HAP-1 (cell line): Measurements from ENCODE around the gene MTX1.

Source experiments
- DNase-seq, 2 experiments: peaks; one replicate each; pipeline ENCODE4 v3.0.0-alpha.2; 2016 to 2020; ENCODE audit warnings: low spot score in 2 of 2
- H3K27me3 ChIP-seq: fragments of 250-450 bp; sonication (Bioruptor Pico); 2 replicates; pipeline ENCODE4 v1.5.1; 2020; ENCODE audit warnings: low read depth, mild to moderate bottlenecking, moderate library complexity
- H3K36me3 ChIP-seq: fragments of 250-450 bp; sonication (Bioruptor Pico); replicated peaks from 2 replicates; pipeline ENCODE4 v1.5.1; 2020; ENCODE audit warnings: mild to moderate bottlenecking
- H3K4me1 ChIP-seq: fragments of 250-450 bp; sonication (Bioruptor Pico); 2 replicates; pipeline ENCODE4 v1.5.1; 2020; ENCODE audit warnings: mild to moderate bottlenecking
- H3K4me3 ChIP-seq: fragments of 250-450 bp; sonication (Bioruptor Pico); 2 replicates; pipeline ENCODE4 v1.5.1; 2020; ENCODE audit warnings: mild to moderate bottlenecking, moderate library complexity
- H3K9me3 ChIP-seq: fragments of 250-450 bp; sonication (Bioruptor Pico); 2 replicates; pipeline ENCODE4 v1.5.1; 2020; ENCODE audit warnings: mild to moderate bottlenecking, moderate library complexity
- in situ Hi-C: fragments of 300-500 bp; cut with MboI; formaldehyde crosslinking; loops from 3 replicates; pipeline ENCODE4 v1.14.3; 2020; ENCODE audit warnings: low sequenced_read_pairs, inconsistent platforms, mixed read lengths

MTX1 gene

GRCh38 chr1:155177918-155178281 lies 30.6 kb upstream of the MTX1 start:
- H3K4me1 ChIP-seq, result no peaks in the 10 kb centered on the region; the same call in 1 of the 2 replicates
- H3K36me3 ChIP-seq, result no peaks in the 10 kb centered on the region
- DNase-seq, result no peak
- no peaks in the 10 kb centered on the region for H3K27me3 ChIP-seq
- H3K9me3 ChIP-seq, result no peaks in the 10 kb centered on the region
- no peak overlapping the region for H3K4me3 ChIP-seq
- in situ Hi-C loops, result no loop called here

DNA sequence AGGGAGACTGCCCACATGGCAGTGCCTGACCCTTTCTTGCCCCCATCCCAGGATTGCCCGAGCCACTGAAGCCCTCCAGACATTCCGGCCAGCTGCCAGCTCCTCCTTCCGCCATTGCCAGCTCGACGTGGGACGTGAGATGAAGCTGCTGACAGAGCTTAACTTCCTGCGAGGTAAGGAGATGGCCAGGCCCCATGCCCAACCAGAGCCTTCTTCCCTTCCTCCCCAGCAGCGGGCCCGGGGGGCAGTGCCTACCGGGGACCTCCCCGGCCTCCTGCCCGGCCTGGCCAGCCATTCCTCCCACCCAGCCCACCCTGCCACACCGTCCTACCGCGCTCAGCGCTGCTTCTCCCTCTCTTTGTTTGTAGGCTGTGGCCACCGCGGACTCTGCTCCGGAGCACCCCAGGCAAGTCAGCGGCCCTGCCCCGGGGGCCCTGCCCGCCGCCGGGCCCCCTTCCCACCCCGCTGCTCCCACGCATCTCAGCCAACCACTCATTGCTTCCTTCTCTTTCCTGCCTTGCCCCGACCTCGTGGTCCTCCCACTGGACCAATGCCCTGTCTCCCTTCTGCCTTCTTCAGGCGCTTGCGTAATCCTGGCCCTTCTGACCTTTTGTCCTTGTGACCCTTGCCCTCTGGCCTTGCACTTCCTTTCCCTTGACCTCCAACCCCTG lies 29.9 kb upstream of the MTX1 start:
- Histone ChIP-seq H3K27me3 (peaks cover 5% of the 10 kb centered on the region), H3K4me1 (no peaks in the 10 kb centered on the region; the same call in 1 of the 2 replicates), H3K36me3 (no peaks in the 10 kb centered on the region), H3K4me3 (no peak overlapping the region), H3K9me3 (no peaks in the 10 kb centered on the region)
- DNase-seq, result peak in 1 of 2 experiments; percentile 3
- in situ Hi-C loops, result no loop called here

DNA sequence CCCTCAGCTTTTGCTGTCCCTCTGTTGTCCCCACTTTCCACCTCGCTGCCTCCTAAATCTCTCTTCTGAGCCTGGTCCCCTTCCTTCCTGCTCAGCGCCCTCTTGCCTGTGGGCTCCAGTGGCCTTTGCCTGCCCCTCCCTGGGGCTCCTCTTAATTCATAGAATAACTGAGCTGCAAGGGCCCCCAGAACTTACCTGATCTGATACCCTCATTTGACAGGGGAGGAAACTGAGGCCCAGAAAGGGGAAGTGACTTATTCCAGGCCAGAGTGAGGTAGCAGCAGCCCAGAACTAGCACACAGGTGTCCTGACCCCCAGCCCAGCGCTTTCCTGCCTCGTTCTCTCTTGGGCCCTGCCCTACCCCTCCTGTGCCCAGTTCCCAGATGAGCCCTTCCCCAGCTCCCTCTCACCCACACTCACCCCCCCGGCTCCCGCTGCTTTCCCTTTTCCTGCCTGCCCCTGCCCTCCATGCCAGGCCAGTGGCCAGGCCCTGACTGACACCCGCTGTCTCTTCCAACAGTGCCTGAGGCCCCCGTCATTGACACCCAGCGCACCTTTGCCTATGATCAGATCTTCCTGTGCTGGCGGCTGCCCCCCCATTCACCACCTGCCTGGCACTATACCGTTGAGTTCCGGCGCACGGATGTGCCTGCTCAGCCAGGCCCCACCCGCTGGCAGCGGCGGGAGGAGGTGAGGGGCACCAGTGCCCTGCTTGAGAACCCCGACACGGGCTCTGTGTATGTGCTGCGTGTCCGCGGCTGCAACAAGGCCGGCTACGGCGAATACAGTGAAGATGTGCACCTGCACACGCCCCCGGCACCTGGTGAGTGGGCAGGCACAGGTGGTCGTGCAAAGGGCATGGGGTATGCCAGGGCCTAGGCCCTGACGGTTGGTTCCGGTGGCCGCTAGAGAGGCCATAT lies 29.1 kb upstream of the MTX1 start:
- Histone ChIP-seq H3K9me3 (no peaks in the 10 kb centered on the region), H3K4me3 (no peak overlapping the region), H3K27me3 (peaks cover 5% of the 10 kb centered on the region), H3K4me1 (no peaks in the 10 kb centered on the region), H3K36me3 (no peaks in the 10 kb centered on the region)
- in situ Hi-C loops, result no loop called here
- peak in 1 of 2 experiments; percentile 8 for DNase-seq

DNA sequence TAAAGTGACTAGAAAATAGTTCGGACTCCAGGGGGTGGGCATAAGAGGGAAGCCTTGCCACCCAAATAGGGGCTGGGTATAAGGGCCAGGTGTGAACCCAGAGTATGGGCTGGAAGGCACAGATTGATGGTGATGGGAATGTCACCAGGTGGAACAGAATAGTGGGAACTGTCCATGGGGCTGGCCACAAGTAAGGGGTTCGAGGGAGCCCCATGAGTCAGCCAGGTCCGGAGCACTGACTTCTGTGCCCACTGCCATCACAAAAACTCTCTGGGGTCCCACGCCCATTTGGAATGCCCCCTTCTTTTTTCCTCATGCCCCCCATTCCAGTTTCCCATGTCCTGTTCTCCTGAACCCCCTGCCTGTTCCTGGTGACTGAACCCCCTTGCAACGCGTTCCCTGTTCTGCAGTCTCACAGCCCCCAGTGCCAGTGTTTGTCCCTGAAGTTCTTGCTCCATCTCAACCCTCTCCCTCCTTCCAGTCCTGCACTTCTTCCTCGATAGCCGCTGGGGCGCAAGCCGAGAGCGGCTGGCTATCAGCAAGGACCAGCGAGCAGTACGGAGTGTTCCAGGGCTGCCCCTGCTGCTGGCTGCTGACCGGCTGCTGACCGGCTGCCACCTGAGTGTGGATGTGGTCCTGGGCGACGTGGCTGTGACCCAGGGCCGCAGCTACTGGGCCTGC lies 27.0 kb upstream of the MTX1 start:
- no peak overlapping the region for H3K4me3 ChIP-seq
- no peak for DNase-seq
- in situ Hi-C loops, result no loop called here
- no peaks in the 10 kb centered on the region for H3K9me3 ChIP-seq
- H3K27me3 ChIP-seq, result peaks cover 5% of the 10 kb centered on the region
- no peaks in the 10 kb centered on the region for H3K36me3 ChIP-seq
- H3K4me1 ChIP-seq, result no peaks in the 10 kb centered on the region

DNA sequence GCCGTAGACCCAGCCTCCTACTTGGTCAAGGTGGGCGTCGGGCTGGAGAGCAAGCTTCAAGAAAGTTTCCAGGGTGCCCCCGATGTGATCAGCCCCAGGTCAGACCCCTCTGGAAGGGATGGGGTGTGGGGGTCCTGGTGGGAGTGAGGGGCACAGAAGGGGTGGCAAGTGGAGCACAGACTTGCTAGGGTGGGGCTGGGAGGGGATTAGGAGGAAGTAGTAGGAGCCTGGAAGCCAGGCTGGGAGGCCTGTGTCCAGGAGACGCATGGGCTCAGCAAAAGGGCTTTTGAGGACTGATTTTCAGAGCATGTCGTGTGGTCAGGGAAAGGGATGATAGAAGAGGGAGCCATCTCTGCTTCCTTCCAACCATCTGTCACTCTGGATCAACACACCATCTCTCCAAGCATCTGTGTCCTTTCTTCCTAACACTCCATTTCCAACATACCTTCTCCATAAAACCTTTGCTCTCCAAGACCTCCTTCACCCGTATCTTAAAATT lies 26.4 kb upstream of the MTX1 start:
- H3K27me3 ChIP-seq, result peaks cover 5% of the 10 kb centered on the region
- H3K4me3 ChIP-seq, result no peak overlapping the region
- in situ Hi-C loops, result no loop called here
- DNase-seq, result no peak
- H3K9me3 ChIP-seq, result no peaks in the 10 kb centered on the region
- no peaks in the 10 kb centered on the region for H3K4me1 ChIP-seq
- H3K36me3 ChIP-seq, result no peaks in the 10 kb centered on the region

DNA sequence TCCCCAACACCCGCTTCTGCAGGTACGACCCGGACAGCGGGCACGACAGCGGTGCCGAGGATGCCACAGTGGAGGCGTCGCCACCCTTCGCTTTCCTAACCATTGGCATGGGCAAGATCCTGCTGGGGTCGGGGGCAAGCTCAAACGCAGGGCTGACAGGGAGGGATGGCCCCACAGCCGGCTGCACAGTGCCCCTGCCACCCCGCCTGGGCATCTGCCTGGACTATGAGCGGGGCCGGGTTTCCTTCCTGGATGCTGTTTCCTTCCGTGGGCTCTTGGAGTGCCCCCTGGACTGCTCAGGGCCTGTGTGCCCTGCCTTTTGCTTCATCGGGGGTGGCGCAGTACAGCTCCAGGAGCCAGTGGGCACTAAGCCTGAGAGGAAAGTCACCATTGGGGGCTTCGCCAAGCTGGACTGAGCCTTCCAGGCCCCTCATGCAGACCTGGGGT lies 24.7 kb upstream of the MTX1 start:
- no peaks in the 10 kb centered on the region for H3K9me3 ChIP-seq
- H3K36me3 ChIP-seq, result no peaks in the 10 kb centered on the region
- in situ Hi-C loops, result no loop called here
- peaks cover 5% of the 10 kb centered on the region for H3K27me3 ChIP-seq
- H3K4me3 ChIP-seq, result no peak overlapping the region
- H3K4me1 ChIP-seq, result no peaks in the 10 kb centered on the region
- no peak for DNase-seq

- in situ Hi-C loops, result no loop called here
- H3K4me3 ChIP-seq, result no peak overlapping the region
- DNase-seq, result no peak
- H3K9me3 ChIP-seq, result no peaks in the 10 kb centered on the region
- H3K4me1 ChIP-seq, result no peaks in the 10 kb centered on the region
- H3K27me3 ChIP-seq, result peaks cover 5% of the 10 kb centered on the region
- no peaks in the 10 kb centered on the region for H3K36me3 ChIP-seq
Observed at GRCh38 chr1:155184351-155184811, 24.1 kb upstream of the MTX1 start.

- no peak overlapping the region for H3K4me3 ChIP-seq
- no peaks in the 10 kb centered on the region for H3K9me3 ChIP-seq
- H3K4me1 ChIP-seq, result no peaks in the 10 kb centered on the region
- peak in 1 of 2 experiments; percentile 8 for DNase-seq
- H3K36me3 ChIP-seq, result no peaks in the 10 kb centered on the region
- in situ Hi-C loops, result no loop called here
- peaks cover 5% of the 10 kb centered on the region for H3K27me3 ChIP-seq
Observed at GRCh38 chr1:155184835-155185782, 23.4 kb upstream of the MTX1 start.

GRCh38 chr1:155185783-155186066 lies 22.8 kb upstream of the MTX1 start:
- Histone ChIP-seq H3K9me3 (no peaks in the 10 kb centered on the region), H3K4me1 (no peaks in the 10 kb centered on the region), H3K27me3 (peaks cover 5% of the 10 kb centered on the region), H3K36me3 (no peaks in the 10 kb centered on the region), H3K4me3 (no peak overlapping the region)
- no peak for DNase-seq
- in situ Hi-C loops, result no loop called here

DNA sequence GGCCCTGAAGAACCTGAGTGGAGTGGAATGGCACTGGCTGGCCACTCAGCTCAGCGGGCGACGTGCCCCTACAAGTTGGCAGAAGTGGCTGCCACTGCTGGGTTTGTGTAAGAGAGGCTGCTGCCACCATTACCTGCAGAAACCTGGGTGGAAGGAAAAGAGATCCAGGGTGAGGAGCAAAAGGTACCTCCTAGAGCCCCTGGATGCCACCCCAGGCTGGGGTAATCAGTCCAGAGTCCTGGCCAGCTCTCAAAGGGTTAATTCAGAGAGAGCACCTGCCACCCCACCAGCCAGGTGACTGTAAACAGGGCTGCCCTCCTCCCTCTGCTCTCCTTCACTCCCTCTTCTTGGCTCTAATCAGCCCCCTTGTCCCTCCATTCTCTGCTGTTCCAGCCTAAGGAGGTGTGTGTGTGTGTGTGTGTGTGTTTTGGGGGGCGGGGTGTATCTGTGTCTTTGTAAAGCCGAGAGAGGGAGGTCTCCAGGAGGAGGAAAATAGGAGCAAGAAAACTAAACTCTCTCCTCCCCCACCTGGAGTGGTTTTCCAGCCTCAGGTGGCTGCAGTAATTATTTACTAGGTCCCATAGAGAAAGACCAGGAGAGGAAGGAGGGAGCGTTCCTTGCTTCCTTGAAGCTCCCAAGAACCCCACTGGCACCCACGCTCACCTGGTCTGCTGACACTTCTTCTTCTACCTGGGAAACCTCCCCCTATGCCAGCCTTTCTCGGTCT lies 22.3 kb upstream of the MTX1 start:
- Histone ChIP-seq H3K27me3 (peaks cover 5% of the 10 kb centered on the region), H3K4me1 (no peaks in the 10 kb centered on the region), H3K4me3 (no peak overlapping the region), H3K9me3 (no peaks in the 10 kb centered on the region), H3K36me3 (no peaks in the 10 kb centered on the region)
- in situ Hi-C loops, result no loop called here
- DNase-seq, result no peak

- Histone ChIP-seq H3K4me3 (no peak overlapping the region), H3K9me3 (no peaks in the 10 kb centered on the region), H3K36me3 (no peaks in the 10 kb centered on the region), H3K4me1 (no peaks in the 10 kb centered on the region), H3K27me3 (peaks cover 5% of the 10 kb centered on the region)
- in situ Hi-C loops, result no loop called here
- no peak for DNase-seq
Observed at GRCh38 chr1:155186794-155187455, 21.6 kb upstream of the MTX1 start.

GRCh38 chr1:155187456-155187891 lies 21.0 kb upstream of the MTX1 start:
- H3K27me3 ChIP-seq, result peaks cover 5% of the 10 kb centered on the region
- in situ Hi-C loops, result no loop called here
- H3K4me3 ChIP-seq, result no peak overlapping the region
- no peak for DNase-seq
- no peaks in the 10 kb centered on the region for H3K4me1 ChIP-seq
- H3K36me3 ChIP-seq, result no peaks in the 10 kb centered on the region
- H3K9me3 ChIP-seq, result no peaks in the 10 kb centered on the region
